Hematopoietic multipotent progenitor cell treated with erythropoietin and hydrocortisone succinate and interleukin-3 and kit ligand, for 17 days (in vitro differentiated cells): ENCODE measurements around the gene ZBTB16.
A peak's percentile ranks its signal among the peaks of the same experiment; 100 is the strongest.

Experiments used
- DNase-seq: peaks from one replicate; pipeline ENCODE4 v3.0.0-alpha.2; 2015; ENCODE audit warnings: low spot score

Gene ZBTB16

GRCh38 chr11:114065094-114065493 is 5.6 kb downstream of the ZBTB16 start:
- DNase-seq = no peak

GRCh38 chr11:114066046-114066648 is 6.6 kb downstream of the ZBTB16 start:
- DNase-seq = no peak

- DNase-seq = no peak
These were observed 8.8 kb downstream of the ZBTB16 start for GRCh38 chr11:114068327-114068726.

- DNase-seq = no peak
These were observed 11.1 kb downstream of the ZBTB16 start for GRCh38 chr11:114070464-114071139.

GRCh38 chr11:114073007-114073827 is 13.7 kb downstream of the ZBTB16 start:
- DNase-seq = no peak

- no peak for DNase-seq
These were observed 14.4 kb downstream of the ZBTB16 start for GRCh38 chr11:114073828-114074381.

- DNase-seq = no peak
These were observed 15.2 kb downstream of the ZBTB16 start for GRCh38 chr11:114074546-114075343.

GRCh38 chr11:114075344-114075610 is 15.8 kb downstream of the ZBTB16 start:
- DNase-seq = no peak

- peak; percentile 19 for DNase-seq
These were observed 16.5 kb downstream of the ZBTB16 start for GRCh38 chr11:114075891-114076441.

GRCh38 chr11:114076921-114077331 is 17.4 kb downstream of the ZBTB16 start:
- no peak for DNase-seq

GRCh38 chr11:114077482-114078305 is 18.2 kb downstream of the ZBTB16 start:
- DNase-seq = no peak

GRCh38 chr11:114078423-114078822 is 18.9 kb downstream of the ZBTB16 start:
- DNase-seq = no peak

GRCh38 chr11:114079511-114080065 is 20.1 kb downstream of the ZBTB16 start:
- no peak for DNase-seq

GRCh38 chr11:114080219-114080618 is 20.7 kb downstream of the ZBTB16 start:
- no peak for DNase-seq

- DNase-seq = no peak
These were observed 21.3 kb downstream of the ZBTB16 start for GRCh38 chr11:114080769-114081168.

- DNase-seq = no peak
These were observed 22.3 kb downstream of the ZBTB16 start for GRCh38 chr11:114081641-114082414.

GRCh38 chr11:114082415-114082748 is 22.9 kb downstream of the ZBTB16 start:
- DNase-seq = peak; percentile 44

- peak; percentile 76 for DNase-seq
These were observed 23.3 kb downstream of the ZBTB16 start for GRCh38 chr11:114082767-114083181.

- DNase-seq = no peak
These were observed 24.1 kb downstream of the ZBTB16 start for GRCh38 chr11:114083391-114084252.
